ENCODE results near the gene FMO3. TPM values are rescaled to one million over a fixed set of nuclear protein-coding genes. Genes with fewer than 3 reads are reported as not detected.

FMO3 gene
- total RNA-seq, 2 donors from 2014 or later: not detected

Other genes starting within 250 kb of the FMO3 start
- gene MROH9, start 155.4 kb upstream of the FMO3 start, total RNA-seq: not detected
- gene FMO2, start 94.4 kb downstream of the FMO3 start, total RNA-seq: not detected
- not detected for gene FMO1, start 157.6 kb downstream of the FMO3 start, total RNA-seq
- gene FMO4, start 223.3 kb downstream of the FMO3 start, total RNA-seq: 1 to 10 TPM; 2.4 to 2.9 TPM